ENCODE data around the gene IP6K3.

- TF ChIP-seq CTCF (IDR thresholded peaks at IDR 0.05; ENCODE audit: low read length), result no peak
- TF ChIP-seq EZH2phosphoT487 (IDR thresholded peaks at IDR 0.05; ENCODE audit: low read length), result no peak
- TF ChIP-seq EZH2 (optimal IDR thresholded peaks at IDR 0.05; ENCODE audit: low read depth, low read length), result no peak
These were observed 70.7 kb downstream of the IP6K3 start for GRCh38 chr6:33675968-33676367.
